ENCODE measurements around the gene ULK1.

- TF ChIP-seq CTCF (IDR thresholded peaks at IDR 0.05) (no peak), POLR2A (IDR thresholded peaks at IDR 0.05) (no peak)
These were observed 67.6 kb downstream of the ULK1 start for GRCh38 chr12:131962069-131962468.

Data from esophagus squamous epithelium (tissue), 4 donors.